Neural cell (in vitro differentiated cells): Measurements from ENCODE around the gene LRCH1.

Experiments
- CTCF ChIP-seq: fragments of 450-650 bp; IDR thresholded peaks from 2 replicates; pipeline ENCODE4 v1.5.1; 2014; ENCODE audit warnings: antibody characterized with exemption, mild to moderate bottlenecking, moderate library complexity; ENCODE audit not compliant: poor library complexity, severe bottlenecking
- EP300 ChIP-seq: fragments of 450-650 bp; conservative IDR thresholded peaks from 2 replicates; pipeline ENCODE4 v1.6.1; 2014; ENCODE audit warnings: antibody characterized with exemption, mild to moderate bottlenecking, moderate library complexity; ENCODE audit not compliant: poor library complexity, severe bottlenecking
- RAD21 ChIP-seq: fragments of 450-650 bp; conservative IDR thresholded peaks from 2 replicates; pipeline ENCODE4 v1.6.1; 2014; ENCODE audit warnings: antibody characterized with exemption, mild to moderate bottlenecking, moderate library complexity
- REST ChIP-seq: IDR thresholded peaks from 2 replicates; pipeline ENCODE4 v1.6.1; 2012; ENCODE audit warnings: borderline replicate concordance
- TAF1 ChIP-seq: IDR thresholded peaks from 2 replicates; pipeline ENCODE4 v1.6.1; 2012; ENCODE audit warnings: low read depth

GRCh38 chr13:46529216-46529919 is 23.6 kb upstream of the LRCH1 start:
- no peak for TF ChIP-seq CTCF
- TF ChIP-seq RAD21, result no peak
- TF ChIP-seq REST, result no peak
- no peak for TF ChIP-seq EP300
- TF ChIP-seq TAF1, result no peak
